ENCODE data around the gene ADAM15. TPM values are rescaled to one million over a fixed set of nuclear protein-coding genes. Genes with fewer than 3 reads are reported as not detected.

Gene ADAM15
- polyA plus RNA-seq, 3 donors: 47.1 to 217 (median 169) TPM

DNA sequence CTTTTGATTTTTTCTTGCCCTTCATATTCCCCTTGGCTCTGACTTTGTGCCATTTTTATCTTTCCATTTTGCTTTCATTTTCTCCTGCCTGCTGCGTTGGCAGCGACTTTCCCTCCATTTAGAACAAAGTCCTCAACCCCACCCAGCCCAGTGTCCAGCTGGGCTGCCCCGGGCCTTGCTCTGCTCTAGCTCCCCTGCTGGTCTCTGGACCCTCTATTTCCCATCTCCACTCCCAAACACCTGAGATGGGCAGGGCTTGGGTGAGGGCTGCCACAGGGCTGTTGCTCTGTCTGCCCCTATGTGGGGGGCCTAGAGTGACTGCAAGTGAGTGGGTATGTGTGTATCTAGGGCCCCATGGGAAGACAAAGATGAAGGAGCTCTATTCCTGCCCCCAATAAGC is 7.3 kb upstream of the ADAM15 start:
- WGBS, 3 donors: 61 to 79% (median 71%) methylated on average over 3 of the region's 3 CpGs
- no peak overlapping the region for H3K27ac ChIP-seq (ENCODE audit: low read depth, low read length)

GRCh38 chr1:155044365-155044764 is 6.8 kb upstream of the ADAM15 start:
- no peak overlapping the region for H3K27ac ChIP-seq (ENCODE audit: low read depth, low read length)
- 82 to 90% (median 87%) methylated on average over 6 of the region's 6 CpGs for WGBS, 3 donors

- WGBS, 3 donors: 43 to 47% (median 47%) methylated on average over 7 of the region's 7 CpGs
- no peak overlapping the region for H3K27ac ChIP-seq (ENCODE audit: low read depth, low read length)
These were observed 6.1 kb upstream of the ADAM15 start for GRCh38 chr1:155044812-155045657.

DNA sequence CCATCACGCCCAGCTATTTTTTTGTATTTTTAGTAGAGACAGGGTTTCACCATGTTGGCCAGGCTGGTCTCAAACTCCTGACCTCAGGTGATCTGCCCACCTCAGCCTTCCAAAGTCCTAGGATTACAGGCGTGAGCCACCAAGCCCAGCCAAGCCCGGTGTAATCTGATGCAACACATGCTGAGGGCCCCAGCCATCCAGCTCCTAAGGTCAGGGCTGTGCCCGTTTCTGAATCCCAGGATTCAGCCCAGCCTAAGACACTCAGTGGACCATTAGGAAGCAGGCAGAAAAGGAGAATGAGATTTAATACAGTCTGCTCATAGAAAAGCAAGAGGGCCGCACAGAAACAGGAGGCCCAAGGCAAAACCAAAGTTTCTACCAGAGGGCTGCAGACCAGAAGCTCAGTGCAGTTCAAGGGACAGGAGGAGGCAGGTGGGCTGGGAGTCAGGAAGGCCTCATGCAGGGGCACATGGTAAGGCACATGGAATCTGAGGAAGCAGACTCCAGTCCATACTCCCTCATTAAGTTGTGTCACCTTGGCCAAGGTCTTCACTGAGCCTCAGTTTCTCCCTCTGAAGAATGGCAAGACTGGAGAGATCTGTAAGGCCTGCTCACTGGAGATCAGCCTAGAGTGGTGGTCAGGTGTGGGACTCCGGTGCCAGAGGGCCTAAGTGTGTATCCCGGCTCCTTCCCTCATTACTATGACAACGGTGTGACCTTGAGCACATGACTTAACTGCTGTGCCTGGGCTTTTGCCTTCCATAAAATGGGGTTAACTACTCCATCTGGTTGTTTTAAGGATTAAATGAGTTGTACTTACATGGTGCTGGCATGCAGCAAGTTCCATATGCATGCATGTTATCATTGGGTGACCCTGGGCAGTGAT is 2.4 kb upstream of the ADAM15 start:
- H3K27ac ChIP-seq (ENCODE audit: low read depth, low read length): no peak overlapping the region
- WGBS, 3 donors: 85 to 95% (median 89%) methylated on average over 8 of the region's 8 CpGs

DNA sequence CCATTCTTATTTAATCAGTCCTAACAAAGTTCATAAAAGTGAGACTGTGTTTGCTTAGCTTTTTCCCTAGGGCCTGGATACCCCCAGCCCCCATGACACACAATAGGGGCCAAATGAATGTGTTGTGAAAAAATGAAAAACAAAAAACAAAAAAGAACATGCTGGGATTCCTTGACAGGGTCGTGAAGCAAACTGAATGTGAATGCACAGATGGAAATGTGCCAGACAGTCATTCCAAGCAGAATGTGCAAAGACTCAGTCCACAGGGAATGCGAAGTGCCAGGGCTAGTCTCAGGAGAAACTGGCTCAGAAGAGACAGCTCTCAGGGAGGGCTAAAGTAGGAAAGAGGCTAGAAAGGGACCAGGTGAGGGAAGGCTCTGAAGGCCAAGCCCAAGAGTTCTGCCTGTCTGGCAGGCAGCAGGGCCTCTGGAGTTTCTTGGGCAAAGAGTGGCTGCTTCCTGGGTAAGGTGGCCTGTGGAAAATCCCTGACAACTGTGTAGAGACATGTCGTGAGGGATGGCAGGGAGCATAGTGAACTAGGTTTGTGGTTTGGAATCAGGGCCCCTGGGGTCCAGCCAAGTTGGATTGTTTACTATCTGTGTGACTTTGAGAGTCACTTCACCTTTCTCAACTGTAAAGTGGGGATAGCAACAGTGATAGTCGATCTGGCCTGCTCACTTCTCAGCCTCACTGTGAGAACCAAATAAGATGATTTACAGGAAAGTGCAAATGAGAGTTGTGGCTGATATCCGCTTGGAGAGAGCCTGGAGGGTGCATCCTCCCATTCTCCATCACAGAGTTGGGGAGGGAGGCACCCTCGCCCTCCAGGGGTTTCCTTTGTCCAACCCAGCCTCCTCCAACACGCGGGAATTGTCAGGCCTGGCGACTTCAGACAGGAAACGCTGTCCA is 1.2 kb upstream of the ADAM15 start:
- 15 to 28% (median 19%) methylated on average over 10 of the region's 10 CpGs for WGBS, 3 donors
- H3K27ac ChIP-seq (ENCODE audit: low read depth, low read length): peak overlapping the region; percentile 34

DNA sequence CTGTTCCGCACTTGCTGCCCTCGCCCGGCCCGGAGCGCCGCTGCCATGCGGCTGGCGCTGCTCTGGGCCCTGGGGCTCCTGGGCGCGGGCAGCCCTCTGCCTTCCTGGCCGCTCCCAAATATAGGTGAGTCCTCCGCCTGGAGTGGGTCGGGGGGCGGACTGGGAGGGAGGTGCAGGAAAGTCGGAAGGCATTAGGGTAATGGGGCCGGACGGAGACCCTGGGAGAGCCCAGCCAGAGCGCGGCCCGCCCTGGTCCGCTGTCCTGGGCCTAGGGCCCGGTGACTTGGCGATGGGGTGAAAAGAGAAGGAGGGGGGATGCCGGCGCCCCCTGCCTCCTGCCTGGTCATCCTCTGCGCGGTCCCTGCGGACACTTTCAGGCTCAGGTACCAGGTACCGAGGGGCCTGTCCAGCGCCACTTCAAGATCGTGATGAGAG is 243 bp downstream of the ADAM15 start:
- 0 to 1% (median 0%) methylated on average over 27 to 31 of the region's 31 CpGs for WGBS, 3 donors
- no peak overlapping the region for H3K27ac ChIP-seq (ENCODE audit: low read depth, low read length)

GRCh38 chr1:155051777-155052398 is 772 bp downstream of the ADAM15 start:
- H3K27ac ChIP-seq (ENCODE audit: low read depth, low read length): no peak overlapping the region
- 1 to 3% (median 1%) methylated on average over 27 of the region's 27 CpGs for WGBS, 3 donors

- WGBS, 3 donors: 22 to 48% (median 30%) methylated on average over 12 of the region's 12 CpGs
- H3K27ac ChIP-seq (ENCODE audit: low read depth, low read length): no peak overlapping the region
These were observed 1.6 kb downstream of the ADAM15 start for GRCh38 chr1:155052439-155053395.

DNA sequence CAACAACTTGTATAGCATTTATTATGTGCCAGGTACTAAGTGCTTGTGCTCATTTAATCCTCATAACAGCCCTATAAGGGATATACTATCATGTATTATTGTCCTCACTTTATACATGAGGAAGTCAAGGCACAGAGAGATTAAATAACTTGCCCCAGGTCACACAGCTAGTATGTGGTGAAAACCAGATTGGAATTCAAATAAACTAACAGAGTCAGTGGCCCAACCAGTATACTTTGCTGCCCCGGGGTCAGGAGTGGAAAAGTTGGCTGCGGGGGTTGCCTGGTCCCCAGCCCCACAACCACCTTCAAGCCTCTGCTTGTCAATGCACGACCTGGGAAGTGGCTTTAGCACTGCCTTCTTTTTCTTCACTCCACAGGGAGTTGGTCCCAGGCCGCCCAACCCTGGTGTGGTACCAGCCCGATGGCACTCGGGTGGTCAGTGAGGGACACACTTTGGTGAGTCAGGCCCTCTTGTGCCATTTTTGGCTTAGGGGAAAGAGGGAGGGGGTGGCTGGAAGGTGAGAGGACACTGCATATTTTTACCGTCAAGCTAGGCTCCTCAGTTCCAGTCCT is 2.5 kb downstream of the ADAM15 start:
- 81 to 89% (median 84%) methylated on average over 7 of the region's 7 CpGs for WGBS, 3 donors
- no peak overlapping the region for H3K27ac ChIP-seq (ENCODE audit: low read depth, low read length)

- no peak overlapping the region for H3K27ac ChIP-seq (ENCODE audit: low read depth, low read length)
- WGBS, 3 donors: 91 to 95% (median 95%) methylated on average over 8 of the region's 8 CpGs
These were observed 6.0 kb downstream of the ADAM15 start for GRCh38 chr1:155057104-155057503.

DNA sequence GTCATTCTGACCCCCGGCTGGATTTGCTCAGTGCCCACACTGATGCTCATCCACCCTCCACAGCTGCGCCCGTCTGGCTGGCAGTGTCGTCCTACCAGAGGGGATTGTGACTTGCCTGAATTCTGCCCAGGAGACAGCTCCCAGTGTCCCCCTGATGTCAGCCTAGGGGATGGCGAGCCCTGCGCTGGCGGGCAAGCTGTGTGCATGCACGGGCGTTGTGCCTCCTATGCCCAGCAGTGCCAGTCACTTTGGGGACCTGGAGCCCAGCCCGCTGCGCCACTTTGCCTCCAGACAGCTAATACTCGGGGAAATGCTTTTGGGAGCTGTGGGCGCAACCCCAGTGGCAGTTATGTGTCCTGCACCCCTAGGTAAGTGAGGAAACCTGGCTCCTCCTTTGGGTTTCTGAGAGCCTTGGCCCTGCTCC is 6.7 kb downstream of the ADAM15 start:
- 95 to 96% (median 96%) methylated on average over 13 of the region's 13 CpGs for WGBS, 3 donors
- no peak overlapping the region for H3K27ac ChIP-seq (ENCODE audit: low read depth, low read length)

GRCh38 chr1:155060736-155061135 is 9.6 kb downstream of the ADAM15 start:
- WGBS, 3 donors: 78 to 89% (median 81%) methylated on average over 8 of the region's 8 CpGs
- H3K27ac ChIP-seq (ENCODE audit: low read depth, low read length): no peak overlapping the region

DNA sequence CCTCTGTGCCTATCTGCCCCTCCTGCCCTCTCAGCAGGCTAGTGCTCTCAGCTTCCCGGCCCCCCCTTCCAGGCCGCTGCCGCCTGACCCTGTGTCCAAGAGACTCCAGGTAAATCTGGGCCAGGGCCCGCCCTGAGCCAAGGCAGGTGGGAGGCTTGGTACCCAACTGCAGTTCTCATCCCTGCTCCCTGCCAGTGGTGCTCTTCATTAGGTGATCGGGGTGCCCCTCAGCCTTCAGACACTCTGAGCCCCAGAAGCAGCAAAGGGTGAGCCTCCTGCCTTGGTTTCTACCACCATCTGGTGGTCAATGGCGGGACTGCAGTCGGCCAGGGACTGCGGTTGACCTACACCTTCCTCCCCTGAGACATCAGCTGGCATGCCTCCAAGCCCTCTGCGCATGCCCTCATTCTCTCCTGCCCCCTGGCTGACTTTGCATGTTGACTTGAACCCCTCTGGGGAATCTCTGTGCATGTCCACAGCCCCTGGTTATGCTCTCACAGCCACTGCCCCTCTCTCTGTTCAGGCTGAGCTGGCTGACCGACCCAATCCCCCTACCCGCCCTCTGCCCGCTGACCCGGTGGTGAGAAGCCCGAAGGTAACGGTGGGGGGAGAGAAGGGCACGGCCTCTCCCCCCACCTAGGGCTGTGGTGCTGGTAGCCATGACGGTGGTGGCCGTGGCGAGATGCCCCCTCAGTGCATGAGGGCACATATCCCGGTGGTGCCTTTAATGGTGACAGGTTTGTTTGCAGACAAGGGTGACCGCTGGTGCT is 10.4 kb downstream of the ADAM15 start:
- 27 to 39% (median 37%) methylated on average over 20 to 21 of the region's 21 CpGs for WGBS, 3 donors

DNA sequence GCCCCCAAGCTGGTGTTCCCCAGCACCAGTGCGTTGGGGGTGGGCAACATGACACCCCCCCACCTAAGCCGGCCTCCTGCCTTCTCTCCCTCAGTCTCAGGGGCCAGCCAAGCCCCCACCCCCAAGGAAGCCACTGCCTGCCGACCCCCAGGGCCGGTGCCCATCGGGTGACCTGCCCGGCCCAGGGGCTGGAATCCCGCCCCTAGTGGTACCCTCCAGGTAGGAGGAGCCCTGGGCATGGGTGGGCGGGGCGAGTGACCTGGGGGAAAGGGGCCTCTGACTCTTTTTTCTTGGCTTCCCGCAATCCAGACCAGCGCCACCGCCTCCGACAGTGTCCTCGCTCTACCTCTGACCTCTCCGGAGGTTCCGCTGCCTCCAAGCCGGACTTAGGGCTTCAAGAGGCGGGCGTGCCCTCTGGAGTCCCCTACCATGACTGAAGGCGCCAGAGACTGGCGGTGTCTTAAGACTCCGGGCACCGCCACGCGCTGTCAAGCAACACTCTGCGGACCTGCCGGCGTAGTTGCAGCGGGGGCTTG is 11.1 kb downstream of the ADAM15 start:
- no peak overlapping the region for H3K27ac ChIP-seq (ENCODE audit: low read depth, low read length)
- WGBS, 3 donors: 22 to 68% (median 60%) methylated on average over 29 of the region's 29 CpGs

More for the DNA sequence above, 10.4 kb downstream of the ADAM15 start:
- no peak overlapping the region for H3K27ac ChIP-seq (ENCODE audit: low read depth, low read length)

DNA sequence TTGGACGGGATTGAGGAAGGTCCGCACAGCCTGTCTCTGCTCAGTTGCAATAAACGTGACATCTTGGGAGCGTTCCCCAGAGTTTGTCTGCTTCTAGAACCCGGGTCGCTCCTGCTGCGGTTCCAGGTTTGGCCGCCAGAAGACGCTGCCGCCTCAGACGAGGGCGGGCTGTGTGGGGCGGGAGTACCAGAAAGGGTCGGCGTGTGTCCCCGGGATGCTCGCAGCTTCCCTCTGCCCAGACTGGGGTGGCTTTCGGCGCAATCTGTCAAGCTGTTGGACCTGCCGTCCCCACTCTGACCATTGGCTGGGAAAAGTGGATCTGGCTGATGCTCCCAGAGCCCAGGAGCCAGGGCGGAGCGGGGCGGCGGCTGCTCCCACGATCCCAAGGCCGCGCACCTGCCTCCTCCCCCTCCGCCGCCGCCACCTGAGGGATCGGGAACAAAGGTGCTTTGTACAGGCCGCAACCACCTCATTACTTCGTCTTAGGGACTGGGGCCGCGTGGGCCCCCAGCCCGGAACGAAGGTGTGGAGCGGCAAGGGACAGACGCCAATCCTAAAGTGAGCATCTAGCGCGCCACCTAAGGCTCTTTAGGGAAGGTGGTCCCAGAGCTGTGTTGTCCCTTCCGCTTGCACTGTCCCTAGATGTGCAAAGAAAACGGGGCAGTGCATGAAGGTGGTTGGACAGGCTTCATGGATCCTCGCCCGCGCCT is 11.7 kb downstream of the ADAM15 start:
- no peak overlapping the region for H3K27ac ChIP-seq (ENCODE audit: low read depth, low read length)
- 5 to 23% (median 21%) methylated on average over 46 of the region's 46 CpGs for WGBS, 3 donors
